AG04450 (cell line): ENCODE results near the gene NXT1. TPM values are rescaled to one million over a fixed set of nuclear protein-coding genes. Genes with fewer than 3 reads are reported as not detected.

Experiments used
- CTCF ChIA-PET: fragments of 300-600, 350-600 bp; formaldehyde crosslinking; extraction: SDS; loops from one replicate; lab custom pipeline; 2022; ENCODE audit warnings: antibody characterized with exemption, inconsistent platforms; lab: Charles Lee
- POLR2A ChIA-PET: fragments of 350-600 bp; formaldehyde crosslinking; extraction: SDS; loops from one replicate; lab custom pipeline; 2021; ENCODE audit warnings: antibody characterized with exemption, inconsistent platforms; lab: Yijun Ruan, JAX
- DNase-seq: peaks from one replicate; pipeline ENCODE4 v3.0.0-alpha.2; 2011; ENCODE audit warnings: low read depth, low spot score
- H3K27ac ChIP-seq: one replicate; pipeline ENCODE4 v1.5.1; 2012; ENCODE audit warnings: low read depth, low read length, control low read depth
- H3K27me3 ChIP-seq: one replicate; pipeline ENCODE4 v1.6.0; 2012; ENCODE audit warnings: low read length; ENCODE audit not compliant: control insufficient read depth, insufficient read depth
- H3K4me3 ChIP-seq: 2 replicates; pipeline ENCODE4 v1.5.1; 2011; ENCODE audit warnings: mild to moderate bottlenecking, low read depth, low read length, control low read depth
- H3K9me3 ChIP-seq: 2 replicates; pipeline ENCODE4 v1.5.1; 2012; ENCODE audit warnings: low read length; ENCODE audit not compliant: control insufficient read depth, insufficient read depth
- polyA plus RNA-seq: library from polyadenylated mRNA; depleted of rRNA; stranded (reverse); fragments of >200 nt; gene quantifications from 2 replicates; pipeline ENCODE4 v1.2.3, GENCODE V29; 2011; rRNA removed
- small RNA-seq: library from RNA; depleted of rRNA; stranded (forward); fragments of <200 nt; gene quantifications from one replicate; pipeline ENCODE3, GENCODE V24; 2012; ENCODE audit warnings: low read depth; ENCODE audit not compliant: insufficient read length
- TF ChIP-seq, protein P1 (sequence below): IDR thresholded peaks from 2 replicates; pipeline ENCODE4 v1.5.1; 2011; ENCODE audit warnings: low read depth, low read length, control low read depth, inconsistent platforms

Gene NXT1
- polyA plus RNA-seq, 1 experiment: 17.9 TPM

- Histone ChIP-seq H3K9me3 (no peaks in the 10 kb centered on the region), H3K27ac (no peak overlapping the region), H3K27me3 (no peaks in the 10 kb centered on the region), H3K4me3 (no peak overlapping the region)
- CTCF ChIA-PET: interaction anchor here (1.2 kb wide), 1 partner anchor 13 kb away, joined by 3 read pairs; no protein-coding TSS in a partner anchor
- TF ChIP-seq, protein P1, sequence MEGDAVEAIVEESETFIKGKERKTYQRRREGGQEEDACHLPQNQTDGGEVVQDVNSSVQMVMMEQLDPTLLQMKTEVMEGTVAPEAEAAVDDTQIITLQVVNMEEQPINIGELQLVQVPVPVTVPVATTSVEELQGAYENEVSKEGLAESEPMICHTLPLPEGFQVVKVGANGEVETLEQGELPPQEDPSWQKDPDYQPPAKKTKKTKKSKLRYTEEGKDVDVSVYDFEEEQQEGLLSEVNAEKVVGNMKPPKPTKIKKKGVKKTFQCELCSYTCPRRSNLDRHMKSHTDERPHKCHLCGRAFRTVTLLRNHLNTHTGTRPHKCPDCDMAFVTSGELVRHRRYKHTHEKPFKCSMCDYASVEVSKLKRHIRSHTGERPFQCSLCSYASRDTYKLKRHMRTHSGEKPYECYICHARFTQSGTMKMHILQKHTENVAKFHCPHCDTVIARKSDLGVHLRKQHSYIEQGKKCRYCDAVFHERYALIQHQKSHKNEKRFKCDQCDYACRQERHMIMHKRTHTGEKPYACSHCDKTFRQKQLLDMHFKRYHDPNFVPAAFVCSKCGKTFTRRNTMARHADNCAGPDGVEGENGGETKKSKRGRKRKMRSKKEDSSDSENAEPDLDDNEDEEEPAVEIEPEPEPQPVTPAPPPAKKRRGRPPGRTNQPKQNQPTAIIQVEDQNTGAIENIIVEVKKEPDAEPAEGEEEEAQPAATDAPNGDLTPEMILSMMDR: no peak
- POLR2A ChIA-PET: interaction anchor here (0.7 kb wide), 1 partner anchor 37 kb away, joined by 3 read pairs; no protein-coding TSS in a partner anchor
- no peak for DNase-seq
These were observed 53.6 kb downstream of the NXT1 start for GRCh38 chr20:23404196-23404595.

Small RNA genes lying within 50 kb of the gene (small RNA-seq; reads per million reads assigned to genes)
- gene RNA5SP479: not detected

Other genes with a start within 250 kb of the NXT1 start
- 14.3 and 17.2 TPM in 2 replicates for gene GZF1, start 11.4 kb downstream of the NXT1 start, polyA plus RNA-seq
- gene NAPB, start 70.7 kb downstream of the NXT1 start, polyA plus RNA-seq: 4.8 and 6.4 TPM in 2 replicates
- gene CSTL1, start 88.9 kb downstream of the NXT1 start, polyA plus RNA-seq: not detected in 2 replicates
- not detected in 2 replicates for gene CST11, start 102.1 kb downstream of the NXT1 start, polyA plus RNA-seq
- gene CST8, start 140.3 kb downstream of the NXT1 start, polyA plus RNA-seq: not detected in 2 replicates
- gene CST9L, start 217.7 kb downstream of the NXT1 start, polyA plus RNA-seq: not detected in 2 replicates